ENCODE data around the gene TCF4.

Gene TCF4

GRCh38 chr18:55433140-55433539, 154.9 kb downstream of the TCF4 start:
- Histone ChIP-seq H3K4me3 (ENCODE audit: low read length, poor library complexity, severe bottlenecking) (no peak overlapping the region), H3K9me3 (ENCODE audit: insufficient read depth, low read depth, low read length) (no peaks in the 10 kb centered on the region), H3K36me3 (ENCODE audit: insufficient read depth, low read length) (no peaks in the 10 kb centered on the region), H3K9me2 (replicated peaks; ENCODE audit: low read depth, low read length) (no peaks in the 10 kb centered on the region), H3K27me3 (ENCODE audit: insufficient read depth, low read length, poor library complexity, severe bottlenecking) (no peaks in the 10 kb centered on the region), H3K4me2 (ENCODE audit: low read depth, low read length, poor library complexity, severe bottlenecking) (no peak overlapping the region), H2AFZ (ENCODE audit: low read length) (no peak overlapping the region), H3K4me1 (ENCODE audit: insufficient read depth, low read length, poor library complexity, severe bottlenecking) (no peaks in the 10 kb centered on the region), H3K79me2 (ENCODE audit: insufficient read depth, low read length) (no peaks in the 10 kb centered on the region), H3F3A (ENCODE audit: low read depth) (no peaks in the 10 kb centered on the region), H4K20me1 (ENCODE audit: insufficient read depth, low read length, poor library complexity, severe bottlenecking) (no peaks in the 10 kb centered on the region), H3K9ac (ENCODE audit: low read depth, low read length, poor library complexity, severe bottlenecking) (no peak overlapping the region)
- no peak for TF ChIP-seq CTCF (conservative IDR thresholded peaks at IDR 0.05; ENCODE audit: low read length)
- TF ChIP-seq EZH2phosphoT487 (IDR thresholded peaks at IDR 0.05; ENCODE audit: borderline replicate concordance) = no peak

- H2AFZ ChIP-seq (ENCODE audit: low read length) = no peak overlapping the region
- no peaks in the 10 kb centered on the region for H3F3A ChIP-seq (ENCODE audit: low read depth)
- H3K79me2 ChIP-seq (ENCODE audit: insufficient read depth, low read length) = no peaks in the 10 kb centered on the region
- no peaks in the 10 kb centered on the region for H3K27me3 ChIP-seq (ENCODE audit: insufficient read depth, low read length, poor library complexity, severe bottlenecking)
- H4K20me1 ChIP-seq (ENCODE audit: insufficient read depth, low read length, poor library complexity, severe bottlenecking) = no peaks in the 10 kb centered on the region
- no peaks in the 10 kb centered on the region for H3K4me1 ChIP-seq (ENCODE audit: insufficient read depth, low read length, poor library complexity, severe bottlenecking)
- no peaks in the 10 kb centered on the region for H3K9me3 ChIP-seq (ENCODE audit: insufficient read depth, low read depth, low read length)
- no peaks in the 10 kb centered on the region for H3K9me2 ChIP-seq (replicated peaks; ENCODE audit: low read depth, low read length)
- H3K4me3 ChIP-seq (ENCODE audit: low read length, poor library complexity, severe bottlenecking) = no peak overlapping the region
- H3K9ac ChIP-seq (ENCODE audit: low read depth, low read length, poor library complexity, severe bottlenecking) = no peak overlapping the region
- H3K36me3 ChIP-seq (ENCODE audit: insufficient read depth, low read length) = no peaks in the 10 kb centered on the region
- no peak for TF ChIP-seq CTCF (conservative IDR thresholded peaks at IDR 0.05; ENCODE audit: low read length)
- TF ChIP-seq EZH2phosphoT487 (IDR thresholded peaks at IDR 0.05; ENCODE audit: borderline replicate concordance) = no peak
- H3K4me2 ChIP-seq (ENCODE audit: low read depth, low read length, poor library complexity, severe bottlenecking) = no peak overlapping the region
Observed at GRCh38 chr18:55432307-55433040, 155.5 kb downstream of the TCF4 start.

- TF ChIP-seq CTCF (conservative IDR thresholded peaks at IDR 0.05; ENCODE audit: low read length) (no peak), EZH2phosphoT487 (IDR thresholded peaks at IDR 0.05; ENCODE audit: borderline replicate concordance) (no peak)
- Histone ChIP-seq H3K9me3 (ENCODE audit: insufficient read depth, low read depth, low read length) (no peaks in the 10 kb centered on the region), H3K4me2 (ENCODE audit: low read depth, low read length, poor library complexity, severe bottlenecking) (no peak overlapping the region), H3K9ac (ENCODE audit: low read depth, low read length, poor library complexity, severe bottlenecking) (no peak overlapping the region), H3K9me2 (replicated peaks; ENCODE audit: low read depth, low read length) (no peaks in the 10 kb centered on the region), H4K20me1 (ENCODE audit: insufficient read depth, low read length, poor library complexity, severe bottlenecking) (no peaks in the 10 kb centered on the region), H3K27me3 (ENCODE audit: insufficient read depth, low read length, poor library complexity, severe bottlenecking) (no peaks in the 10 kb centered on the region), H2AFZ (ENCODE audit: low read length) (no peak overlapping the region), H3K36me3 (ENCODE audit: insufficient read depth, low read length) (no peaks in the 10 kb centered on the region), H3K4me1 (ENCODE audit: insufficient read depth, low read length, poor library complexity, severe bottlenecking) (no peaks in the 10 kb centered on the region), H3K4me3 (ENCODE audit: low read length, poor library complexity, severe bottlenecking) (no peak overlapping the region), H3K79me2 (ENCODE audit: insufficient read depth, low read length) (no peaks in the 10 kb centered on the region), H3F3A (ENCODE audit: low read depth) (no peaks in the 10 kb centered on the region)
Observed at GRCh38 chr18:55430026-55430425, 158.0 kb downstream of the TCF4 start.

All from Loucy (cell line).